HL-60/S4 treated with phorbol 12-myristate 13-acetate at 8.2 ng/mL for 4 days and 3 days (cell line): ENCODE data around the gene CAPN9.
"Not testable (repeated sequence)": the region's sequence is repeated elsewhere in the genome, so short reads cannot be mapped to it uniquely, and the experiment has no call there.

Experiments
- in situ Hi-C: fragments of 300-500 bp; cut with MboI; formaldehyde crosslinking; loops from 2 replicates; pipeline ENCODE4 v1.15.0; 2022; ENCODE audit warnings: low sequenced_read_pairs

Gene CAPN9

GRCh38 chr1:230709619-230710542, 37.3 kb upstream of the CAPN9 start:
- in situ Hi-C loops: no loop called here

GRCh38 chr1:230710543-230710904, 36.7 kb upstream of the CAPN9 start:
- in situ Hi-C loops: no loop called here

- in situ Hi-C loops: no loop called here
These were observed 35.9 kb upstream of the CAPN9 start for GRCh38 chr1:230711245-230711644.

- in situ Hi-C loops: no loop called here
These were observed 34.7 kb upstream of the CAPN9 start for GRCh38 chr1:230712470-230712942.

GRCh38 chr1:230713138-230713537, 34.0 kb upstream of the CAPN9 start:
- in situ Hi-C loops: no loop called here

- in situ Hi-C loops: no loop called here
These were observed 33.7 kb upstream of the CAPN9 start for GRCh38 chr1:230713547-230713914.

GRCh38 chr1:230713915-230714764, 33.0 kb upstream of the CAPN9 start, which contains the start of gene AGT:
TSS of gene AGT (minus strand) at chr1:230714122. CDS start at chr1:230710823, 3,299 bp downstream.
- in situ Hi-C loops: no loop called here

GRCh38 chr1:230715510-230715909, 31.7 kb upstream of the CAPN9 start:
- in situ Hi-C loops: no loop called here

GRCh38 chr1:230716453-230716852, 30.7 kb upstream of the CAPN9 start:
- in situ Hi-C loops: not testable (repeated sequence)

GRCh38 chr1:230717251-230717650, 29.9 kb upstream of the CAPN9 start:
- in situ Hi-C loops: no loop called here

- in situ Hi-C loops: not testable (repeated sequence)
These were observed 25.2 kb upstream of the CAPN9 start for GRCh38 chr1:230721849-230722522.

GRCh38 chr1:230725256-230726012, 21.8 kb upstream of the CAPN9 start:
- in situ Hi-C loops: no loop called here

- in situ Hi-C loops: no loop called here
These were observed 18.3 kb upstream of the CAPN9 start for GRCh38 chr1:230728710-230729392.

- in situ Hi-C loops: no loop called here
These were observed 16.2 kb upstream of the CAPN9 start for GRCh38 chr1:230730977-230731376.

GRCh38 chr1:230735447-230735846, 11.7 kb upstream of the CAPN9 start:
- in situ Hi-C loops: no loop called here

- in situ Hi-C loops: no loop called here
These were observed 9.4 kb upstream of the CAPN9 start for GRCh38 chr1:230737622-230738262.

- in situ Hi-C loops: no loop called here
These were observed 7.5 kb upstream of the CAPN9 start for GRCh38 chr1:230739564-230740290.

- in situ Hi-C loops: no loop called here
These were observed 3.3 kb upstream of the CAPN9 start for GRCh38 chr1:230743899-230744298.

GRCh38 chr1:230744382-230744781, 2.8 kb upstream of the CAPN9 start:
- in situ Hi-C loops: no loop called here
